GM18526 (cell line): ENCODE measurements around the gene KRTAP3-1.

ENCODE experiments used
- POLR2A ChIP-seq: IDR thresholded peaks from 3 replicates; pipeline ENCODE4 v1.6.1; 2011; ENCODE audit not compliant: insufficient read length; ENCODE audit errors: extremely low read depth

The KRTAP3-1 gene

DNA sequence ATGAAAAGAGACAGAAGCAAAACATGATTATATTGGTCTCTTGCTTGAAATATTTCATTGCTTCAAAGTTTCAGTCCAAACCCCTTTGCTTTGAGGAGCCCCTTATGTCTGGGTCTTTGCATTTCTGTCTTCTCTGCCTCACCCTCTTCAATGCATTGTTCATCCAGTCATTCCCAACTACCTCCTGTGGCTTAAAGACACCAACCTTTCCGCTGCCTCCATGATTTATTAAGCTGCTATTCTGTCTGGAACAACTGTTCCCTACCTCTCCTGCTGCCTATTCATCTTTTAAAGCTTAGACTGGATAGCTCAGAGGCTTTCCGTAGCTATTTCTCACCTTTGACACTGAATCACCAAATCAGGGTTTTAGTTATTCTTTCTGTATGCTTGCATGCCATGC is 11.6 kb downstream of the KRTAP3-1 start:
- TF ChIP-seq POLR2A: no peak

- TF ChIP-seq POLR2A: no peak
These were observed 12.1 kb downstream of the KRTAP3-1 start for GRCh38 chr17:40996829-40997228.

GRCh38 chr17:40995116-40995515 is 13.8 kb downstream of the KRTAP3-1 start:
- TF ChIP-seq POLR2A: no peak

DNA sequence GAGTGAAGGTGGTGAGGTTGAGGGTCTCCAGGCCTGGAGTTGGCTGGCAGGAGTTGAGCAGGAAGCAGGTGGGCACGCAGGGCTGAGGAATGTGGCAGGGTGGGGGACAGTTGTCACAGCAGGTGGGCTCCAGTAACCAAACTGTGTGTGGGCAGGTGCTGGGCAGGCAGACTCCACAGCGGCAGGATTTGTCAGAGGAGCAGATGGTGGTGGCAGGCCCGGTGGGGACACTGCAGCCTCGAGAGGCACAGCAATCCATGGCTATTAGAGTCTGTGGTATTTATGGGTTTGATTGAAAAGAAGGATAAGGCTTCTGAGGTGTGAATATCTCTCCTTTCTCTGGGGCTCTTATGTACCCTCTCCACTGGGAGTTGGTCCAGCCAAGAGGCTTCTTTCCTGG is 15.1 kb downstream of the KRTAP3-1 start, which contains the start of gene KRTAP3-3:
TSS of gene KRTAP3-3 (minus strand) at position 326 of the 400 bp plus-strand sequence. CDS start at position 259, 67 bp downstream.
- TF ChIP-seq POLR2A: no peak

DNA sequence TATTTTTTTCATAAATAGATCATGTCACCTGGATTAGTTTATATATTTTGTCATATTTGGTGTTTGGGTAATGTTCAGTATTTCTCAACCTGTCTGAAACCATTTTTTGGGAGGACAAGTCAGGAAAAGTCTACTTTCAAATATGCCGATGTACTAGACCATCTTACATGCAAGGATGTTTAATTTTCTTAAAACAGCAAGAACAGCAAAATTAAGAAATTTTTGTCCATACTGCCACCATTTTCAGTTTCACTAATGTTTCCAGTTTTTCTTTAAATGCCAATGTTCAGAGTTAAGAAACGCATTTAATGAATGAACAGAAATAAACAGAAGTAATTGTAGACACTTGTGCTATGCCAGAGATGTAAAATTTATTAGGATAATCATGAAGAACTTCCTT is 15.8 kb downstream of the KRTAP3-1 start:
- no peak for TF ChIP-seq POLR2A

- TF ChIP-seq POLR2A: no peak
These were observed 16.3 kb downstream of the KRTAP3-1 start for GRCh38 chr17:40992666-40993065.

GRCh38 chr17:40986920-40987319 is 22.0 kb downstream of the KRTAP3-1 start:
- no peak for TF ChIP-seq POLR2A

- TF ChIP-seq POLR2A: no peak
These were observed 24.7 kb downstream of the KRTAP3-1 start, which contains the start of gene KRT40 for GRCh38 chr17:40984226-40984625. Gene KRT40, minus strand, starts transcription at chr17:40984326. Its CDS starts 53 bp downstream, at chr17:40984273.

DNA sequence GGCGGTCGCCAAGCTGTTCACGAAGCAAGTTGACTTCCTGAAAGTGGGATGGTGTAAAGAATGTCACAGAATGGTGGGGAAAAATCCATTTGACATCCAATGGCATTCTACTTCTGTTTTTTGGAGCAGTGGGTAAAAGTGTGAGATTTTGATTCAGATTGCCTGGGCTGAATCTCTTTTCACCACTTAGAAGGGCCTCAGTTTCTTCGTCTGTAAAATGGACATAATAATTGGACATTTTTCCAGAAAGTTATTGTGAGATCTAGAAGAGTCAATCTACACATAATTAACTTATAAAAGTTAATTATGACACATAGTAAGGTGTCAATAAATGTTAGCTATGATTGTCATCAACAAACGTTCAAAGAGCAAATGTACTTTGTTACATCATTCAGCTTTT is 27.8 kb downstream of the KRTAP3-1 start:
- TF ChIP-seq POLR2A: no peak

DNA sequence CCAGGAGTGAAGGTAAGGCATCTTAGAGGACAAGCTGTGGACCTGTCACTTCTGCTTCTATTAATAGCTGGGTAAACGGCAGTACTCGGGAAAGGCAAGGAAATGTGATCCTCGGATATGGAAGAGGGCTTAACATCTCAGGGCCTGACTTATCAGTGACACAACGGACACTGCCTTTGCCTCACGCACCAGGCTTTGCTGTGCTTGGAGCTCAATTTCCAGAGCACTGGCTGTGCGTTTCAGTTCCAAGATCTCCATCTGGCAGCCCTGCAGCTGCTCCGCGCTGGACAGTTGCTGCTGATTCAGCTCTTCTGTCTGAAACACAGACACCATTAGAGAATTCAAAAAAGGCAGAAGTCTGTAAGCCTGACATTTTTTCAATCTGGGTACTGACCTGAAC is 28.3 kb downstream of the KRTAP3-1 start:
- no peak for TF ChIP-seq POLR2A

DNA sequence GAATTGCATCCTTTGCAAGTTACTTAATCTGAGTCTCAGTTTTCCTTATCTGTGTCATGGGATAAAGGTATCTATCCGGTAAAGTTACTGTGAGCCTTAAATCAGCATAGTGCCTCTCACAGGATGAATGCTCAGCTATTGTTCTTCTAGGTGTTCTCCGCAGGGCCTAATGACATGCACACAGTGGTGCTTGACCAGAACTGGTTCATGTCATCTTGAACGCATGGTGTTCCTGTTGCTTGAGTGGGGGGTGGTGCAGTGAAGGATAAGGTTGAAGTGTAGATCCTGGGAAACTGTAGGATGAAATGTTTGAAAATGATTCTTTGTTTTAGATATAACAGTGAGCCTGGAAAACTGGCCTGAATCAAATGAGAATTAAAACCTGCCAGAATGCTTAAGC is 28.8 kb downstream of the KRTAP3-1 start:
- no peak for TF ChIP-seq POLR2A

- TF ChIP-seq POLR2A: no peak
These were observed 30.3 kb downstream of the KRTAP3-1 start for GRCh38 chr17:40978575-40979151.

DNA sequence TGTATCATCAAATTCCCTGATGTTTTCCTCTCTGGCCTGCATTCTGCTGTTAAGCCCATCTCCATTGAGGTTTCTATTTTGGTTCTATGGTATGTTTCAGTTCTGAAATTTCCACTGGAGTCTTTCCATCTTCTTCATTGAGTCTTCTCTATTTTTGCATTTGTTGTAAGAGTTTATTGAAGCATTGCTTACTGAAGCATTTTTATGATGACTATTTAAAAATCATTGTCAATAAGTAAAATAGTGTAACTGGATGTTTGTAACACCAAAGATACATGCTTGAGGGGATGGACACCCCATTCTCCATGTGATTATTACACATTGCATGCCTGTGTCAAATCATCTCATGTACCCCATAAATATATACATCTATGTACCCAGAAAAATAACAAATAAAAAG is 33.4 kb downstream of the KRTAP3-1 start:
- TF ChIP-seq POLR2A: no peak

- no peak for TF ChIP-seq POLR2A
These were observed 34.6 kb downstream of the KRTAP3-1 start for GRCh38 chr17:40974366-40974765.

GRCh38 chr17:40967582-40967981 is 41.3 kb downstream of the KRTAP3-1 start:
- TF ChIP-seq POLR2A: no peak

GRCh38 chr17:40966848-40967247 is 42.1 kb downstream of the KRTAP3-1 start, which contains the start of gene KRT39:
Gene KRT39, minus strand, starts transcription at chr17:40966948. Its CDS starts 92 bp downstream, at chr17:40966856.
- no peak for TF ChIP-seq POLR2A

DNA sequence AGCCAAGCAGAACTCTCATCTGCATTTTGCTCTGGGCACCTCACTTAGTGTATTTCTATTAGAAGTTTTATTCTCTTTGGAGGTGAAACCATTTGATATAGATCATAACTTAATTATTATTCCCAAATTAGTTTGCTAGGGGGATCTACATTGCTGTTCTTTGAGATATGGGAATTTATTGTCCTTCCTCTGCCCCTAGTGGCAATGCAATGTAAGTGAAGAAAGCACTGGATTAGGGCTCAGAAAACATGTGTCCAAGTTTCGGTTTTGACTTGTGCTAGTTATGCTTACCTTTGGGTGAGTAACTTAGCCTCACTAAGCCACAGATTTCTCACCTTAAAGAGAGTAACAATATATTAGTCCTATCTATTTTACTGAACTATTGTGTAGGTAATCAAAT is 45.1 kb downstream of the KRTAP3-1 start:
- TF ChIP-seq POLR2A: no peak
